ENCODE data around the gene KLHL8. TPM values are rescaled to one million over a fixed set of nuclear protein-coding genes. Genes with fewer than 3 reads are reported as not detected.

The KLHL8 gene
- polyA plus RNA-seq, 1 donor from 2014 or later: 15.0 TPM

GRCh38 chr4:87239821-87240220 lies 19.4 kb upstream of the KLHL8 start:
- no peaks in the 10 kb centered on the region for H3K27me3 ChIP-seq (ENCODE audit: insufficient read depth, low read depth, low read length)
- no peaks in the 10 kb centered on the region for H3F3A ChIP-seq (ENCODE audit: insufficient read depth, low read length, poor library complexity, severe bottlenecking)
- no peak overlapping the region for H3K9ac ChIP-seq (ENCODE audit: low read length)
- H3K27ac ChIP-seq (ENCODE audit: low read length): no peak overlapping the region
- TF ChIP-seq SMC3 (conservative IDR thresholded peaks at IDR 0.05; ENCODE audit: poor library complexity) (no peak), EP300 (conservative IDR thresholded peaks at IDR 0.05; ENCODE audit: poor library complexity, severe bottlenecking) (no peak), RAD21 (conservative IDR thresholded peaks at IDR 0.05) (no peak), TAF1 (IDR thresholded peaks at IDR 0.05; ENCODE audit: low read depth) (no peak), CTCF (IDR thresholded peaks at IDR 0.05; ENCODE audit: poor library complexity, severe bottlenecking) (no peak), EZH2 (IDR thresholded peaks at IDR 0.05; ENCODE audit: borderline replicate concordance, insufficient read depth, low read length, poor library complexity, severe bottlenecking) (no peak), REST (IDR thresholded peaks at IDR 0.05; ENCODE audit: borderline replicate concordance) (no peak), POLR2AphosphoS5 (IDR thresholded peaks at IDR 0.05) (no peak), MXI1 (conservative IDR thresholded peaks at IDR 0.05; ENCODE audit: poor library complexity, severe bottlenecking) (no peak)
- no peaks in the 10 kb centered on the region for H3K36me3 ChIP-seq (ENCODE audit: insufficient read depth, low read length)
- H3K9me2 ChIP-seq (ENCODE audit: insufficient read depth, low read length): no peaks in the 10 kb centered on the region
- no peak overlapping the region for H2AFZ ChIP-seq (ENCODE audit: low read depth, low read length)
- no peak overlapping the region for H3K4me2 ChIP-seq (ENCODE audit: low read length)
- no peak overlapping the region for H3K4me3 ChIP-seq (ENCODE audit: low read length)
- H3K9me3 ChIP-seq (ENCODE audit: low read length): no peaks in the 10 kb centered on the region
- H3K79me2 ChIP-seq (replicated peaks; ENCODE audit: insufficient read depth, low read length): no peaks in the 10 kb centered on the region
- H4K20me1 ChIP-seq (ENCODE audit: insufficient read depth): no peaks in the 10 kb centered on the region

GRCh38 chr4:87239194-87239593 lies 18.8 kb upstream of the KLHL8 start:
- Histone ChIP-seq H3K4me2 (ENCODE audit: low read length) (no peak overlapping the region), H3K4me3 (ENCODE audit: low read length) (no peak overlapping the region), H3K9me3 (ENCODE audit: low read length) (no peaks in the 10 kb centered on the region), H2AFZ (ENCODE audit: low read depth, low read length) (no peak overlapping the region), H3K27ac (ENCODE audit: low read length) (no peak overlapping the region), H3F3A (ENCODE audit: insufficient read depth, low read length, poor library complexity, severe bottlenecking) (no peaks in the 10 kb centered on the region), H3K9ac (ENCODE audit: low read length) (no peak overlapping the region), H3K79me2 (replicated peaks; ENCODE audit: insufficient read depth, low read length) (no peaks in the 10 kb centered on the region), H4K20me1 (ENCODE audit: insufficient read depth) (no peaks in the 10 kb centered on the region), H3K9me2 (ENCODE audit: insufficient read depth, low read length) (no peaks in the 10 kb centered on the region), H3K27me3 (ENCODE audit: insufficient read depth, low read depth, low read length) (no peaks in the 10 kb centered on the region), H3K36me3 (ENCODE audit: insufficient read depth, low read length) (no peaks in the 10 kb centered on the region)
- no peak for TF ChIP-seq REST (IDR thresholded peaks at IDR 0.05; ENCODE audit: borderline replicate concordance)
- no peak for TF ChIP-seq RAD21 (conservative IDR thresholded peaks at IDR 0.05)
- no peak for TF ChIP-seq EP300 (conservative IDR thresholded peaks at IDR 0.05; ENCODE audit: poor library complexity, severe bottlenecking)
- no peak for TF ChIP-seq CTCF (IDR thresholded peaks at IDR 0.05; ENCODE audit: poor library complexity, severe bottlenecking)
- no peak for TF ChIP-seq SMC3 (conservative IDR thresholded peaks at IDR 0.05; ENCODE audit: poor library complexity)
- TF ChIP-seq TAF1 (IDR thresholded peaks at IDR 0.05; ENCODE audit: low read depth): no peak
- TF ChIP-seq EZH2 (IDR thresholded peaks at IDR 0.05; ENCODE audit: borderline replicate concordance, insufficient read depth, low read length, poor library complexity, severe bottlenecking): no peak
- no peak for TF ChIP-seq POLR2AphosphoS5 (IDR thresholded peaks at IDR 0.05)
- no peak for TF ChIP-seq MXI1 (conservative IDR thresholded peaks at IDR 0.05; ENCODE audit: poor library complexity, severe bottlenecking)

Measured in neural cell (in vitro differentiated cells).